Lower lobe of right lung (tissue), 2 donors: ENCODE measurements around the gene CALHM3. TPM values are rescaled to one million over a fixed set of nuclear protein-coding genes. Genes with fewer than 3 reads are reported as not detected.

Experiments used
- ATAC-seq, 2 donors: fragments of 200-7000 bp; cut with Tn5 transposase; one replicate each; pipeline ENCODE4 v1.9.1; 2020 to 2022; ENCODE audit warnings: mild to moderate bottlenecking in 2 of 2, moderate library complexity in 2 of 2
- DNase-seq: peaks from one replicate; pipeline ENCODE4 v3.0.0-alpha.2; 2020
- H3K27ac ChIP-seq: fragments of 200-600 bp; one replicate; pipeline ENCODE4 v1.8.0; 2022
- H3K27me3 ChIP-seq: fragments of 200-600 bp; one replicate; pipeline ENCODE4 v1.8.0; 2022; ENCODE audit warnings: low read depth
- H3K36me3 ChIP-seq: fragments of 200-600 bp; one replicate; pipeline ENCODE4 v1.8.0; 2022; ENCODE audit warnings: mild to moderate bottlenecking
- H3K4me1 ChIP-seq: fragments of 200-600 bp; one replicate; pipeline ENCODE4 v1.8.0; 2022
- H3K4me3 ChIP-seq: fragments of 200-600 bp; one replicate; pipeline ENCODE4 v1.8.0; 2022; ENCODE audit warnings: mild to moderate bottlenecking
- H3K9me3 ChIP-seq: fragments of 200-600 bp; one replicate; pipeline ENCODE4 v1.8.0; 2022
- CTCF ChIP-seq: fragments of 200-600 bp; IDR thresholded peaks from one replicate; pipeline ENCODE4 v1.8.0; 2022; ENCODE audit warnings: antibody characterized with exemption, mild to moderate bottlenecking
- intact Hi-C: fragments of 100-400 bp; cut with DNase I; formaldehyde crosslinking; loops from one replicate; pipeline ENCODE4 v1.11.0; 2022
- total RNA-seq: library from RNA; stranded (reverse); fragmentation: NEBNext Ultra II Directional; extraction: Animal tissue kit (Norgen Biotek cat#: 25700); gene quantifications from one replicate; pipeline ENCODE4 v1.2.1, GENCODE V29; 2021
- donor health status: DM: no; HTN: yes; CAD: no; lungs with severe emphysema.

CALHM3 gene
- total RNA-seq, 1 donor from 2014 or later, result not detected

DNA sequence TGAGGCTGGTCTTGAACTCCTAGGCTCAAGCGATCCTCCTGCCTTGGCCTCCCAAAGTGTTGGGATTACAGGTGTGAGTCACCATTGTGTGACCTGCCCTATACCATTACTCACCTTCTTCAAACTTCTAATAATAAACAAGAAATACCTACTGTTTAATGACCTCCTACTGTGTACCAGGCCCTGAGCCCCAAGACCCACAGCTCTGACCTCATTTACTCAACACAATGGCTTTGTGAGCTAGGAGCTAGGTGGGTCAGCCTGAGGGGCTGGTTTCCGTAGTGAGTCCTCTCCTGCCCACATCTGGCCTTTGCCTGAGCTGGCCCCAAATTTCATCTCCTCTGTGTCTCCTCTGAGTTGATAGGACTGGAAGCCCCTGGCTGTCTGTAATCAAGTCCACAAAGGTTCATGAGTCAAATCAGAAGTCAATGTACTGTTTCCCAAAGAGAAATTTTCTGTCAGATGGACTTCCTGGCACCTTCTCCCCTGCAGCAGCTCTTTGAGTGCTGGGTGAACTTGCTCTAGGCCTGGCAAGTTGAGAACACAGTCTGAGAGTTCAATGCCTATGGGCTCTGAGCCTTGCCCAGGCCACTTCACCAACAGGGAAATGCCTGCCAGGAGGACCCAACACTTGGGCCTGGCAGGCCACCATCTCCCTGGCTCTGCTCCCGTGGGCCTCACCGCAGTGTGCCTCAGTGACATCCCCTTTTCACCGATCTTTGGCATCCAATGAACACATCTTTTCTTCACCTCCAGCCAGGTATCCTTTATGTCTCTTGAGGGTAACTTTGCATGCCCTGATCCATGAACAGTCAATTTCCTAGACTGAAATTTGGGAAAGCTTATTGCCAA is 38.4 kb upstream of the CALHM3 start:
- no peak overlapping the region for H3K4me3 ChIP-seq
- TF ChIP-seq CTCF, result no peak
- ATAC-seq (no peak), DNase-seq (no peak)
- intact Hi-C loops, result no loop called here
- no peak overlapping the region for H3K27ac ChIP-seq
- no peaks in the 10 kb centered on the region for H3K4me1 ChIP-seq
- no peaks in the 10 kb centered on the region for H3K36me3 ChIP-seq
- H3K27me3 ChIP-seq, result no peaks in the 10 kb centered on the region
- no peaks in the 10 kb centered on the region for H3K9me3 ChIP-seq

DNA sequence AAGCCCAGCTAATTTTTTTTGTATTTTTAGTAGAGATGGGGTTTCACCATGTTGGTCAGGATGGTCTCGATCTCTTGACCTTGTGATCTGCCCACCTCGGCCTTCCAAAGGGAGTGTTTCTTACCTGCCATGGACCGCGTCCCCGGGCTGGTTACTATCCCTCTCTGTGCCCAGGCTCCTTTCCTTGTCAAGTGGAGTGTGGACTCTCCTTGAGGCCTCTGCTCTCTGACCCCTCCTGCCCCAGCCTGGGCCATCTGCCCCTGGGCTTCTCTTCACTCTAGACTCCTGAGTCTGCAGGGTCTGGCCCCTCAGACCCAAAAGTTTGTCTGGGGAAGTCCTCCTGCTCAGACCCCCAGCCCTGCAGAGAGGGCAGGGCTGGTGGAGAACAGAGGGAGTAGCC is 35.2 kb upstream of the CALHM3 start:
- DNase-seq, result no peak
- no peak overlapping the region for H3K27ac ChIP-seq

GRCh38 chr10:103513380-103514060 is 34.5 kb upstream of the CALHM3 start:
- no peak for TF ChIP-seq CTCF
- H3K4me1 ChIP-seq, result no peaks in the 10 kb centered on the region
- peaks cover 3% of the 10 kb centered on the region for H3K27me3 ChIP-seq
- H3K27ac ChIP-seq, result no peak overlapping the region
- ATAC-seq (no peak), DNase-seq (no peak)
- H3K9me3 ChIP-seq, result no peaks in the 10 kb centered on the region
- no peaks in the 10 kb centered on the region for H3K36me3 ChIP-seq
- intact Hi-C loops, result no loop called here
- no peak overlapping the region for H3K4me3 ChIP-seq

More for the DNA sequence above, 35.2 kb upstream of the CALHM3 start:
- TF ChIP-seq CTCF, result no peak
- Histone ChIP-seq H3K9me3 (no peaks in the 10 kb centered on the region), H3K4me1 (no peaks in the 10 kb centered on the region), H3K27me3 (no peaks in the 10 kb centered on the region), H3K4me3 (no peak overlapping the region), H3K36me3 (no peaks in the 10 kb centered on the region)
- intact Hi-C loops, result no loop called here
- ATAC-seq, result no peak

DNA sequence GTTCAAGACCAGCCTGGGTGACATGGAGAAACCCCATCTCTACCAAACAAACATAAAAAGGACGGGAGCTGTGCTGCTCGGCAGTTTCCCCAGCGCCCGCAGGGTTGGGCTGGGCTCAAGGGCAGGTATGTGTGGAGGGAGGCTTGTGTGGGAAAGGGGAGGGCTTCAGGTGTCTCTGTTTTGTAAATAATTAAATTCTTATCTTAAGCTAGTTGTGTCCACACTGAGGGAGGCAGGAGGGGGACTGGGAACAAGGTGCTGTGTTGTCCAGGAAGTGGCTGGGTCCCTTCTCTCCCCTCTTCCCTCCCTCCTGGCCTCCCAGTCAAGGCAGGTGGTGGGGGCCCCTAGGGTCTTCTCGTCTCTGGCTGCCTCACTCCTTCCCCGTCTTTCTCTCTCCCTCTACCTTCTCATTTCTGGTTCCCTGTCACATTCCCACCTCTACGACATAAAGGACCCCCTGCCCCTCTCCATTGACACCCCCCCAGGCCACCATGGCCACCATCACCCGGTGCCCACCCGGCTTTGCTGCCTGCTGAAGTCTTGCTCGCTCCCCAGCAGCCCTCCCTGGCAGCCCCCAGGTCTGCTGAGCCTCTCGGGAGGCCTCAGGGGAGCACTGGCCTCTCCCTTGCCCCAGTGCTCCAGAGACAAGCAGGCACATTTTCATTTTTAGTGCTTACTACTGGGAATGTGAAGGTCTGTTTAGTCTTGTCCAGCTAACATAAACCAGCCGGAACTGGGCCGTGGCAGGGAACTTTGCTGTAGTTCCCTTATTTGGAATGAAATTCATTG is 33.7 kb upstream of the CALHM3 start:
- no peak overlapping the region for H3K4me3 ChIP-seq
- H3K27ac ChIP-seq, result no peak overlapping the region
- H3K27me3 ChIP-seq, result peaks cover 6% of the 10 kb centered on the region
- intact Hi-C loops, result no loop called here
- DNase-seq, result no peak
- H3K9me3 ChIP-seq, result no peaks in the 10 kb centered on the region
- ATAC-seq, result no peak
- TF ChIP-seq CTCF, result no peak
- no peaks in the 10 kb centered on the region for H3K4me1 ChIP-seq
- no peaks in the 10 kb centered on the region for H3K36me3 ChIP-seq

- no peak for ATAC-seq
- DNase-seq, result no peak
- Histone ChIP-seq H3K4me1 (no peaks in the 10 kb centered on the region), H3K36me3 (no peaks in the 10 kb centered on the region), H3K4me3 (no peak overlapping the region), H3K27ac (no peak overlapping the region), H3K9me3 (no peaks in the 10 kb centered on the region), H3K27me3 (peaks cover 8% of the 10 kb centered on the region)
- no peak for TF ChIP-seq CTCF
- intact Hi-C loops, result no loop called here
These were observed 33.1 kb upstream of the CALHM3 start for GRCh38 chr10:103512166-103512565.
